H7 (cell line): ENCODE measurements around the gene CCL23. TPM values are rescaled to one million over a fixed set of nuclear protein-coding genes. Genes with fewer than 3 reads are reported as not detected.
"Not testable (repeated sequence)": the region's sequence is repeated elsewhere in the genome, so short reads cannot be mapped to it uniquely, and the experiment has no call there.

ENCODE experiments used
- DNase-seq: peaks from one replicate; pipeline ENCODE4 v3.0.0; 2012
- H3K27me3 ChIP-seq: 2 replicates; pipeline ENCODE4 v1.6.0; 2011; ENCODE audit warnings: mild to moderate bottlenecking, low read length; ENCODE audit not compliant: control insufficient read depth, insufficient read depth
- H3K36me3 ChIP-seq: replicated peaks from 2 replicates; pipeline ENCODE4 v1.5.1; 2011; ENCODE audit warnings: low read length; ENCODE audit not compliant: control insufficient read depth, insufficient read depth
- H3K4me3 ChIP-seq: 2 replicates; pipeline ENCODE4 v1.5.1; 2011; ENCODE audit warnings: low read depth, mild to moderate bottlenecking, control low read depth, low read length, moderate library complexity; ENCODE audit not compliant: insufficient read depth
- total RNA-seq: library from RNA; depleted of rRNA; stranded (reverse); fragments of >200 nt; shearing (Covaris generic); gene quantifications from 2 replicates; pipeline ENCODE4 v1.2.3, GENCODE V29; 2014

Gene CCL23
- total RNA-seq, 1 experiment from 2014 or later: not detected

DNA sequence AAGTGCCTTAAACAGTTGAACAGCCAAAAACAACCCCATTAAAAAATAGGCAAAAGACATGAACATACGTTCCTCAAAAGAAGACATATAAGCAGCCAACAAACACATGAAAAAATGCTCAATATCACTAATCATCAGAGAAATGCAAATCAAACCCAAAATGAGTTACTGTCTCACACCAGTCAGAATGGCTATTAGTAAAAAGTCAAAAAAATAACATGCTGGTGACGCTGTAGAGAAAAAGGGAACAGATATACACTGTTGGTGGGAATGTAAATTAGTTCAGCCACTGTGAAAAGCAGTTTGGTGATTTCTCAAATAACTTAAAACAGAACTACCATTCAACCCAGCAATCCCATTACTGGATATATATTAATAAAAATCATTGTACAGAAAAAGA lies 22.4 kb downstream of the CCL23 start:
- H3K36me3 ChIP-seq, DNase-seq, H3K4me3 ChIP-seq, H3K27me3 ChIP-seq: not testable (repeated sequence)

DNA sequence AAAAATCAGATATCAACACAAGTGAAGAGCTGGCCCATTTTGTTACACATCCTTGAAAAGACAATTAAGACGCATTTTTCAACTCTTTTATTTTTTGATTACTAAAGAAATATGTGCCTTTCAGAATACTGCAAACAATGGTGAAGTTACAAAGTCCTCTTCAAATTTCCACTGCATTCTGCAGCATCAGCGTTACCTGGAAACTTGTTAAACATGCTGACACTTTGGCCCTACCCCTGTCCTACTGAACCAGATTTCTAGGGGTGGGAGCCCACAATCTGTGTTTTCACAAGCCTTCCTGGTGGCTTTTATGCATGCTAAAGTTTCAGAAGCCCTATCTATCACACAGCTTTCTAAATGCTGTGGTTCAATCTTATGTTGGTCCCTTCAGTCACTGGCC lies 26.7 kb downstream of the CCL23 start:
- Histone ChIP-seq H3K27me3 (no peaks in the 10 kb centered on the region), H3K4me3 (no peak overlapping the region), H3K36me3 (no peaks in the 10 kb centered on the region)
- DNase-seq: no peak

- no peak overlapping the region for H3K4me3 ChIP-seq
- DNase-seq: no peak
- H3K36me3 ChIP-seq: no peaks in the 10 kb centered on the region
- H3K27me3 ChIP-seq: no peaks in the 10 kb centered on the region
Observed at GRCh38 chr17:35988164-35988563, 29.6 kb downstream of the CCL23 start.

- DNase-seq: no peak
- Histone ChIP-seq H3K4me3 (no peak within 1 kb of the TSS), H3K27me3 (no peaks in the 10 kb centered on the region), H3K36me3 (no peaks in the 10 kb centered on the region)
Observed at GRCh38 chr17:35986643-35987042, 31.1 kb downstream of the CCL23 start, which contains the start of gene CCL14. Gene CCL14, minus strand, starts transcription at chr17:35986729. Its CDS starts 80 bp downstream, at chr17:35986649.

DNA sequence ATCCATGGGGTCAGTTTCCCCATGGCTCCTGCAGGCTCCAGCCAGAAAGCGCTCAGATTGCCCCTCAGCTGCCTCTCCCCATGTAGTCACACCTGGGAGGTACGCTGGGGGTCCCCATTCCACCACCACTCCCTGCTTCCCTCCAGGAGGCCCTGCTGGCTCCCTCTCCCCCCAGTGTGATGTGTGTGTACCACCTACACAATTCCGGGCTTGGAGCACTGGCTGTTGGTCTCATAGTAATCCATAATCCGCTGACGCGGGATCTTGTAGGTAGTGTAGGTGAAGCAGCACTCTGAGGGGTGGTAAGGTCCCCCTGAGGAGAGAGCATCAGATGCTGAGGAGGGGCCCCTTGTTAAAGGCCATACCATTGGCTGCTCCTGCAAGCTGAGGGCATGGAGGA lies 33.6 kb downstream of the CCL23 start:
- H3K36me3 ChIP-seq: no peaks in the 10 kb centered on the region
- H3K4me3 ChIP-seq: no peak overlapping the region
- DNase-seq: no peak
- H3K27me3 ChIP-seq: no peaks in the 10 kb centered on the region

DNA sequence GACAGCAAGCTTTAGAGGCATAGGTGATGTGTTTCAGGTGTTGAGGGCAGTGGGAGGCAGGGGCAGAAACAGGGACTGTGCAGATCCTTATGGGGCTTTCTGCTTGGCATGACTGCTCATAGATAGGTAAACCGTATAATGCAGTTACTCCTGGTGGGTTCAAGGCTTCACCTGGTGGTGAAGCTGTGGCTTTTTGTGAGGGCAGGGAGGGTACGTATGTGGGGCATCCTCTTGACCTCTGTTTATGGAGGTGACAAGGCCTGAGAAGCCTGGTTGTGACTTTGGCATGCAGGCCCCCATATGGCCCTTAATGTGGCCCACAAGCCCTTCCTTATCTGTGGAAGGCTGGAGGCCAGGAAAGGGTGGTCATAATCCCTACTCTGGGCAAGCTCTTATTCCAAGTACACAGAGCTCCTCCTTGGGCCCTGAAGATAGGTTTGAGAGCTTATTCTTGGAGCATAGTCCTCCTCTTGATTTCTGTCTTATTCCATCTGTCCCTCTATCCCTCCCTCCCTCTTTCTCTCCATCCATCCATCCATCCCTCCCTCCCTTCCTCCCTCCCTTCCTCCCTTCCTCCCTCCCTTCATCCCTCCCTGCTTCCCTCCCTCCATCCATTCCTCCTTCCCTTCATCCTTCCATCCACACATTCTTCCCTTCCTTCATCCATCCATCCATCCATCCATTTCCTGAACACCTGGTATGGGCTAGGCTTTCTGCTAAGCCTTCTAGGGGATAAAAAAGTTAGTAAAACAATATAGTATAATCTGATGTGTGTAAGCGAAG lies 35.2 kb downstream of the CCL23 start:
- H3K27me3 ChIP-seq: no peaks in the 10 kb centered on the region
- no peak for DNase-seq
- no peak overlapping the region for H3K4me3 ChIP-seq

DNA sequence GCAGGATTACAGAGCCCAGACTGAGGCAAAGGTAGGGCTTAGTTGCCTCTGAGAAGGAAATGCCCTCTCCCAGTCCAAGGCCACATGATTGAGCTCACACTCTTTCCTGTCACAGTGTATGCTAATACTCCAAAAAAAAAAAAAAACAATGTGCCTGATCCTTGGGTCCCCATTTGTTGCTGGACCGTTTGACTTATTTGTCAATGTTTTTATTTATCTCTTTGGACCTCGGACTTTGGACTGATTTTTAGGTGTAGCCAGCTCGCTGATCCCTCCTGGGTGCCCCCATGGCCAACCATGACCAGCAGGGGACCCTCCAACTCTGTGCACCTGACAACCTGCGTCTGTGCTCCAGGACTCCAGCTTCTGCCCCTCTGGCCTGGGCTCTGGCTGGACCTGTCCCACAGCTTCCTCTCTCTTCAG lies 35.9 kb downstream of the CCL23 start:
- Histone ChIP-seq H3K36me3 (no peaks in the 10 kb centered on the region), H3K4me3 (no peak overlapping the region), H3K27me3 (no peaks in the 10 kb centered on the region)
- no peak for DNase-seq

More for the DNA sequence above, 35.2 kb downstream of the CCL23 start:
- no peaks in the 10 kb centered on the region for H3K36me3 ChIP-seq

DNA sequence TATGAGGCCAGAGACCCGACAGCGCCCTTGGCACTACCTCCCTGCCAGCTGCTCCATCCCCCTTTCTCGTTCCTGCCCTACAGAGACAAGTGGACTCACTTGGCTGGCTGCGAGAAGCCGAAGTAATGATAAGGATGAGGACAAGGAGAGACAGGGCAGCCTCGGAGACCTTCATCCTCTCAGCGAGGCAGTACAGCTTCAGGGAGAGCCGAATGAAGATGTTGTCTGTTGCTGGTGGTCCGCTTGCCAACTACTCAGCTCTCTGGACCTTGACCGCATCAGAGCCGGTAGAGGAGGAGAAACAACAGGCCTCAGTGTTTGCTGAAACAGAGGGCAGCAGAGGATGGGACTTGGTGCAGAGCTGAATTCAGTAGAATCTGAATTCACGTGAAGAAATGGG lies 36.5 kb downstream of the CCL23 start, which contains the start of gene CCL16:
CCL16 (minus strand) TSS at position 252 of the 400 bp plus-strand sequence; CDS start at position 175, 77 bp downstream.
- Histone ChIP-seq H3K27me3 (no peaks in the 10 kb centered on the region), H3K4me3 (no peak within 1 kb of the TSS), H3K36me3 (no peaks in the 10 kb centered on the region)
- DNase-seq: no peak

DNA sequence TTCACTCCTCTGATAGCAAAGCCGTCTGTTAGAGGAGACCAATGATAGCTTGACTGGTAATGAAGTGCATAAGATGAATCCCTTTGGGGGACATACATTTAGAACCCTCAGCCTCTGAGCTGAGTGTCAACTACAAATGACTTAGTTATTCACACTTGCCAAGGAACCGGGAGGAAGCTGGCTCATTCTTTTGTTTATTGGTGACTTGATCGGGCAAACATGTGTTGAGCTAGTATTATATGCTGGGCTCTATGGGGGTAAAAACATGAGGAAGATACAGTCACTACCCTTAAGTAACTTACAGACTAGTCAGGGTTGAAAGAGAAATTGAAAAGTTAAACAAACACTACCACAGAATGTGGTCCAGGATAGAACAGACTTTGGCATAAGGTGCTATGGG lies 39.4 kb downstream of the CCL23 start:
- Histone ChIP-seq H3K4me3 (no peak overlapping the region), H3K27me3 (no peaks in the 10 kb centered on the region), H3K36me3 (no peaks in the 10 kb centered on the region)
- no peak for DNase-seq

GRCh38 chr17:35977509-35977908 lies 40.3 kb downstream of the CCL23 start:
- H3K4me3 ChIP-seq: no peak overlapping the region
- DNase-seq: no peak

DNA sequence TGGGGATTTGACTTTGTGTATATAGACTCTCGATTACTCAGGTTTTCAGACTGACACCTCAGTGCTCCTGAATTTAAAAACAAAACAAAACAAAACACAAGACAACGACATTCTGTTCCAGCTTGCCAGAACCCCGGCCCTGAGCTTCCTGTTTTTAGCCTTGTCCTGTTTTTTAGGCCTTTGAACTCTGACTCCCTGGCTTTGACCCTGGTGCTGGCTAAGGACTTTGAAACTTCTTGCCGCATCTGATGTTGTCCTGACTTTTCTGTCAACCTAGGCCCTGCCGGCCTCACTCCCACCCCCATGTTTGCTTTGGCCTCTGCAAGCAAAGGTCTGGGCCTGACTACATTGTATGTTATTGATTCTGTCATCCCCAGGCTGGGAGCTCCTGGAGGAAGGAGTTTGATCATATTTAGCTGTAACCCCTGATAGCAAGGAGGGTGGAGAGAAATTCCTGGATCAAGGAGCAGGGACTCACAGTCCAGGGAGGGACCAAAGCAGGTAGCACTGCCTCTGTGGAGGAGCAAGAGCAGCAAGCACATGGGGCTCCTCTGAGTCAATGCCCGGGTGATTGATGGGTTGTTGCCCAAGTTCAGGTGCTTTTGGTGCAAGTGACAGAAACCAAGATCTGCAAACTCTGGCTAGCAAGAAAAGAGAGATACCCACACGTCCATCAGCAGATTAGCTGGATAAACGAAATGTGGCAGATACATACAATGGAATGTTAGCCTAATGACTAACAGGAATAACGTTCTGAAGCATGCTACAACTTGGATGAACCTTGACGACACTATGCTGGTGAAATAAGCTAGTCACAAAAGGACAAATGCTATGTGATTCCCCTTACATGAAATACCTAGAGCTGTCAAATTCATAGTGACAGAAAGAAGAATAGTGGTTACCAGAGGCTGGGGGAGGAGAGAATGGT lies 44.2 kb downstream of the CCL23 start:
- DNase-seq: no peak
- Histone ChIP-seq H3K4me3 (no peak overlapping the region), H3K27me3 (no peaks in the 10 kb centered on the region), H3K36me3 (no peaks in the 10 kb centered on the region)

More at GRCh38 chr17:35977509-35977908, 40.3 kb downstream of the CCL23 start:
- no peaks in the 10 kb centered on the region for H3K27me3 ChIP-seq
- H3K36me3 ChIP-seq: no peaks in the 10 kb centered on the region

GRCh38 chr17:35972945-35973332 lies 44.8 kb downstream of the CCL23 start:
- Histone ChIP-seq H3K27me3 (no peaks in the 10 kb centered on the region), H3K36me3 (no peaks in the 10 kb centered on the region), H3K4me3 (no peak overlapping the region)
- no peak for DNase-seq

DNA sequence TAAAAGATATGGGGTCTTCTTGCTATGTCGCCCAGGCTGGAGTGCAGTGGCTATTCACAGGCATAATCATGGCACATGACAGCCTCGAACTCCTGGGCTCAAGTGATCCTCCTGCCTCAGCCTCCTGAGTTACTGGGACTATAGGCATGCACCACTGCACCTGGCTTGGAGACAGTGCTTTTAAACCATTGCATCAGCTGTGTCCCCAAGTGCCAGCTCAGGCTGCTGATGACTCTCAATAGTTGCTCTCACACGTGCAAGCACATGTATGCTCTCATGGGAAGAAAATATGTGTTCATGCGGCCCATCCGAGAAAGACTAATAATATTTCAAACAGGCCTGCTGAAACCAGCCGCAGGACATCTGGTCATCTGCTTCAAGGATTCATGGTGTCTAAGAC lies 45.2 kb downstream of the CCL23 start:
- Histone ChIP-seq H3K27me3 (no peaks in the 10 kb centered on the region), H3K4me3 (no peak overlapping the region), H3K36me3 (no peaks in the 10 kb centered on the region)
- DNase-seq: no peak

DNA sequence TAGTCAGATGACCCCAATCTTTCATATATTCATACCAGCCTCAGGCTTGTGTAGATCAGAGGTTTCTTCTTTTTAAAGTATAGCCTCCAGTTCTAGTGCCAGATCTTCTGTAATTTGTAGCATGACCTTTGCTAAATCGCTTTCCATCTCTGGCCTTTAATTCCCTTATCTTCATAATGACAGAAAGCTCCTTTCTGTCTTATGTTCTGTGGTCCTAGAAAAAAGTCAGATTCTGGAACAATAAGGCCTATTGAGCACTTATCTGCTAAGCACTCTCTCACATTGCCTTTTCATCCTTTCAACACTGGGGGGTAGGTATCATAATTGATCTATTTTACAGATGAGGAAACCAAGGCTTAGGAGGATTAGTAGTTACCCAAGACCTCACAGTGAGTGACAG lies 45.7 kb downstream of the CCL23 start:
- Histone ChIP-seq H3K27me3 (no peaks in the 10 kb centered on the region), H3K4me3 (no peak overlapping the region), H3K36me3 (no peaks in the 10 kb centered on the region)
- no peak for DNase-seq
